K562 (cell line): Measurements from ENCODE around the gene IL1RN.

Experiments used
- ETV1 ChIP-seq: fragments of 450-650 bp; conservative IDR thresholded peaks from 2 replicates; pipeline ENCODE4 v1.6.1; 2016; ENCODE audit warnings: missing genetic modification characterization, control low read depth, low read depth, missing compliant biosample characterization
- FOXK2 ChIP-seq, 2 experiments: fragments of 450-650 bp; IDR thresholded peaks in 1 of 2; conservative IDR thresholded peaks in 1 of 2; 2 replicates each; pipeline ENCODE4 v1.6.1; 2016; ENCODE audit warnings: low read depth in 2 of 2, mild to moderate bottlenecking in 1 of 2
- YY1 ChIP-seq, 3 experiments: IDR thresholded peaks; 2 replicates each; pipeline ENCODE4 v1.6.1; 2011; ENCODE audit warnings: low read length in 2 of 3, mild to moderate bottlenecking in 2 of 3, moderate library complexity in 2 of 3, borderline replicate concordance in 1 of 3, control low read depth in 1 of 3, low read depth in 1 of 3; ENCODE audit not compliant: insufficient read depth in 3 of 3, insufficient replicate concordance in 2 of 3, control insufficient read depth in 1 of 3, insufficient read length in 1 of 3; ENCODE audit errors: extremely low read depth in 1 of 3
- ZNF354B ChIP-seq: fragments of 250-450 bp; sonication (Bioruptor Pico); IDR thresholded peaks from 2 replicates; pipeline ENCODE4 v1.4.0; 2020

GRCh38 chr2:113084249-113085000 lies 43.0 kb upstream of the IL1RN start:
- no peak for TF ChIP-seq FOXK2 (conservative IDR thresholded peaks at IDR 0.05 in 1 of 2, IDR thresholded peaks at IDR 0.05 in 1 of 2; ENCODE audit: low read depth in 2 of 2)
- TF ChIP-seq ZNF354B = no peak
- TF ChIP-seq ETV1 (tag) = no peak
- no peak for TF ChIP-seq YY1 (IDR thresholded peaks at IDR 0.05; ENCODE audit: borderline replicate concordance in 1 of 3, control insufficient read depth in 1 of 3, extremely low read depth in 1 of 3, insufficient read depth in 3 of 3, insufficient read length in 1 of 3, insufficient replicate concordance in 2 of 3, low read depth in 1 of 3, low read length in 2 of 3)
